Kidney (tissue), 14 donors: ENCODE data around the gene SPHK1. TPM values are rescaled to one million over a fixed set of nuclear protein-coding genes. Genes with fewer than 3 reads are reported as not detected.

ENCODE experiments used
- DNase-seq, 5 donors: peaks; one replicate each; pipeline ENCODE4 v3.0.0-alpha.2; 2013 to 2020
- FAIRE-seq: peaks from 2 replicates; lab custom pipeline; 2012; peaks lifted over from hg19 to GRCh38; lab: Jason Lieb, UNC
- H3K27ac ChIP-seq, 2 donors: one replicate each; pipeline ENCODE4 v1.7.0; 2013; ENCODE audit warnings: low read depth in 2 of 2, low read length in 2 of 2, inconsistent platforms in 1 of 2
- H3K27me3 ChIP-seq: one replicate; pipeline ENCODE4 v1.7.1; 2013; ENCODE audit warnings: low read length, inconsistent platforms; ENCODE audit not compliant: control insufficient read depth, insufficient read depth
- H3K36me3 ChIP-seq, 3 donors: one replicate each; pipeline versions ENCODE4 v1.7.0 to v1.7.1; 2013; ENCODE audit warnings: low read length in 3 of 3, control low read depth in 1 of 3, inconsistent platforms in 1 of 3; ENCODE audit not compliant: insufficient read depth in 3 of 3, control insufficient read depth in 2 of 3
- H3K4me1 ChIP-seq, 3 donors: one replicate each; pipeline versions ENCODE4 v1.7.0 to v1.7.1; 2013; ENCODE audit warnings: low read length in 3 of 3, inconsistent platforms in 1 of 3, low read depth in 1 of 3; ENCODE audit not compliant: control insufficient read depth in 2 of 3, insufficient read depth in 2 of 3
- H3K4me3 ChIP-seq, 3 donors: one replicate each; pipeline versions ENCODE4 v1.7.0 to v1.8.1; 2013; ENCODE audit warnings: low read length in 3 of 3, control low read depth in 1 of 3, inconsistent platforms in 1 of 3
- H3K9ac ChIP-seq, 3 donors: one replicate each; pipeline versions ENCODE4 v1.7.0 to v1.7.1; 2013; ENCODE audit warnings: low read length in 3 of 3, control low read depth in 1 of 3, inconsistent platforms in 1 of 3
- H3K9me3 ChIP-seq, 3 donors: one replicate each; pipeline versions ENCODE4 v1.7.0 to v1.7.1; 2013; ENCODE audit warnings: low read length in 3 of 3, control low read depth in 1 of 3, inconsistent platforms in 1 of 3; ENCODE audit not compliant: control insufficient read depth in 2 of 3, insufficient read depth in 1 of 3
- intact Hi-C: fragments of 100-400 bp; cut with DNase I; formaldehyde crosslinking; loops from one replicate; pipeline ENCODE4 v1.11.1; 2022
- polyA plus RNA-seq: library from polyadenylated mRNA; stranded (reverse); fragments of 350-450 nt; fragmentation: Illumina TruSeq; extraction: RNeasy Lipid Tissue Mini Kit (QIAGEN cat#74804); gene quantifications from one replicate; pipeline ENCODE4 v1.2.3, GENCODE V29; 2014; ENCODE audit warnings: low read depth, low replicate concordance; ENCODE audit not compliant: insufficient read depth
- total RNA-seq: library from RNA; stranded (reverse); fragmentation: NEBNext Ultra II Directional; extraction: Animal tissue kit (Norgen Biotek cat#: 25700); gene quantifications from one replicate; pipeline ENCODE4 v1.2.1, GENCODE V29; 2021
- TF ChIP-seq, protein P1 (sequence below): IDR thresholded peaks from 3 replicates; pipeline ENCODE4 v1.5.1; 2012; ENCODE audit warnings: mild to moderate bottlenecking, moderate library complexity, borderline replicate concordance; ENCODE audit not compliant: insufficient read depth; ENCODE audit errors: extremely low read depth
- donor health status: control.
- donor health status: control.
- donor health status: control.
- donor health status: control.
- donor health status: control.
- donor health status: DM: yes; HTN: yes; CAD: no.
- donor health status: Normal renal cell carcinoma (clear cell type).

Gene SPHK1
- total and polyA plus RNA-seq, 2 donors from 2014 or later, result 1.5 to 10.4 TPM

DNA sequence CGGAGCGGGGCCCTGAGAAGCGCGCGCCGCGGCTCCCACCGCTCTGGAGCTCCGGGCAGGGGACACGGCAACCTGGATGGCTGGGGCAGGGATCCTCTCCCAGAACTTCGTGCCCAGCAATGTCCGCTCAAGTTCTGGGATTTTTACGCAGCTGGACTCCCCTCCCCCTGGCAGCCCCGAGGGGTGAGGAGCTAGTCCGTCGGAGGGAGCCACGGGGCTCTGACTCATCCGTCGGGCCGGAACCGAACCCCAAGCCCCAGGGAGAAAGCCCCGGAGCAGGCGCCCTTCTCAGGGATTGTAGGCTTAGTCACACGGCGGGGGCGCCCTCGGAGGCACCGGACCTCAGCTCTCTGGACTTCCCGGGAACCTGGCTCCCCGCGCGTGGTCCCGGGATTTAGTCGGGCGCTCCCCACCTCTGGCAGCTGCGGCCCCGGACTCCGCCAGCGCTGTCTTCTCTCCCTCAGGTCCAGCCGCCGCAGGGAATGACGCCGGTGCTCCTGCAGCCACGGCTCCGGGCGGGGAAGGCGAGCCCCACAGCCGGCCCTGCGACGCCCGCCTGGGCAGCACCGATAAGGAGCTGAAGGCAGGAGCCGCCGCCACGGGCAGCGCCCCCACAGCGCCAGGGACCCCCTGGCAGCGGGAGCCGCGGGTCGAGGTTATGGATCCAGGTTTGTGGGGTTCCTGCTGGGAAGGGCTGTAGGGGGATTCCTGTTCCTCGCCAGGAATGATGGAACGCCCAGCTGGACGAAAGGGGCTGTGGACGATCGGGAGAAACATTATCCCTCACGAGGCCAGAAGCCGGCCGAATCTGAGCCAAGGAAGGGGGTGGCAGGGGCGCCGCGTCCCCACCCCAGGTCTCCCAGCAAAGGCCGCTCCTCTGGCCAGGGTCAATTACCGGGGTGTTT, 830 bp downstream of the SPHK1 start:
- intact Hi-C loops, result no loop called here
- Histone ChIP-seq H3K36me3 (peaks cover 0 to 5% (median 0%) of the 10 kb centered on the region in 3 donors), H3K9ac (peak overlapping the region in 2 of 3 donors; percentile 12 to 39), H3K9me3 (no peaks in the 10 kb centered on the region), H3K4me3 (peak overlapping the region in 1 of 3 donors; percentile 52), H3K27ac (peak overlapping the region in 1 of 2 donors; percentile 65), H3K27me3 (no peaks in the 10 kb centered on the region), H3K4me1 (peaks cover 0 to 25% (median 0%) of the 10 kb centered on the region in 3 donors)
- FAIRE-seq (no peak), DNase-seq (peak in 3 of 5 donors; percentile 31 to 86 (median 65))
- TF ChIP-seq, protein P1, sequence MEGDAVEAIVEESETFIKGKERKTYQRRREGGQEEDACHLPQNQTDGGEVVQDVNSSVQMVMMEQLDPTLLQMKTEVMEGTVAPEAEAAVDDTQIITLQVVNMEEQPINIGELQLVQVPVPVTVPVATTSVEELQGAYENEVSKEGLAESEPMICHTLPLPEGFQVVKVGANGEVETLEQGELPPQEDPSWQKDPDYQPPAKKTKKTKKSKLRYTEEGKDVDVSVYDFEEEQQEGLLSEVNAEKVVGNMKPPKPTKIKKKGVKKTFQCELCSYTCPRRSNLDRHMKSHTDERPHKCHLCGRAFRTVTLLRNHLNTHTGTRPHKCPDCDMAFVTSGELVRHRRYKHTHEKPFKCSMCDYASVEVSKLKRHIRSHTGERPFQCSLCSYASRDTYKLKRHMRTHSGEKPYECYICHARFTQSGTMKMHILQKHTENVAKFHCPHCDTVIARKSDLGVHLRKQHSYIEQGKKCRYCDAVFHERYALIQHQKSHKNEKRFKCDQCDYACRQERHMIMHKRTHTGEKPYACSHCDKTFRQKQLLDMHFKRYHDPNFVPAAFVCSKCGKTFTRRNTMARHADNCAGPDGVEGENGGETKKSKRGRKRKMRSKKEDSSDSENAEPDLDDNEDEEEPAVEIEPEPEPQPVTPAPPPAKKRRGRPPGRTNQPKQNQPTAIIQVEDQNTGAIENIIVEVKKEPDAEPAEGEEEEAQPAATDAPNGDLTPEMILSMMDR, result no peak

DNA sequence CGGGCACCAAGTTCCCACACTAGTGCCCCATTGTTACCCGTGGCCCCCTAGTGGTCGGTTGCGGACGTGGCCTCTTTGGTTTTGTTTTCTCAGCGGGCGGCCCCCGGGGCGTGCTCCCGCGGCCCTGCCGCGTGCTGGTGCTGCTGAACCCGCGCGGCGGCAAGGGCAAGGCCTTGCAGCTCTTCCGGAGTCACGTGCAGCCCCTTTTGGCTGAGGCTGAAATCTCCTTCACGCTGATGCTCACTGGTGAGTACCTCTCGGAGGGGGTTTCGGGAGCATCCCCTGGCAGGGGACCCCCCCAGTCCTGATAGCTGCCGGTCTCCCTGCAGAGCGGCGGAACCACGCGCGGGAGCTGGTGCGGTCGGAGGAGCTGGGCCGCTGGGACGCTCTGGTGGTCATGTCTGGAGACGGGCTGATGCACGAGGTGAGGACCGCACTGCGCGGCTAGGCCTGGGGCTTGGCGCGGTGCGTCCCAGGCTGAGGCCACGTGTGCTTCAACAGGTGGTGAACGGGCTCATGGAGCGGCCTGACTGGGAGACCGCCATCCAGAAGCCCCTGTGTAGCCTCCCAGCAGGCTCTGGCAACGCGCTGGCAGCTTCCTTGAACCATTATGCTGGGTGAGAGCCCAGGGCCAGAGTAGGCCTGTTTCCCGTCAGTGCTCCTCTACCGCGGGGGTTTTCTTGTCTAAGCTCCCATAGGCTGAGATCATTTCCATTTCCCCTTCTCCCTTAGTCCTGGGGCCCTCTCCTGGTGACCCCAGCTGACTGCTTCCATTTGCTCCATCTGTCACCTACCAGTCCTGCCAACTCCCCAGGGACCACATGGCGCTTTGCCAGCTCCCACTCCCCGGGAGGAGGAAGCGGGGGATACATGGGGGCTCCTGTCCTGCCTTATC, 1.7 kb downstream of the SPHK1 start:
- DNase-seq (peak in 4 of 5 donors; percentile 78 to 91 (median 82)), FAIRE-seq (no peak)
- TF ChIP-seq, protein P1, result peak; percentile 65
- H3K36me3 ChIP-seq, result peaks cover 0 to 9% (median 0%) of the 10 kb centered on the region in 3 donors
- H3K27ac ChIP-seq, result no peak overlapping the region
- H3K9ac ChIP-seq, result no peak overlapping the region
- H3K27me3 ChIP-seq, result no peaks in the 10 kb centered on the region
- peak overlapping the region in 1 of 3 donors; percentile 44 for H3K4me3 ChIP-seq
- no peaks in the 10 kb centered on the region for H3K9me3 ChIP-seq
- intact Hi-C loops, result no loop called here
- peaks cover 0 to 25% (median 0%) of the 10 kb centered on the region in 3 donors for H3K4me1 ChIP-seq

DNA sequence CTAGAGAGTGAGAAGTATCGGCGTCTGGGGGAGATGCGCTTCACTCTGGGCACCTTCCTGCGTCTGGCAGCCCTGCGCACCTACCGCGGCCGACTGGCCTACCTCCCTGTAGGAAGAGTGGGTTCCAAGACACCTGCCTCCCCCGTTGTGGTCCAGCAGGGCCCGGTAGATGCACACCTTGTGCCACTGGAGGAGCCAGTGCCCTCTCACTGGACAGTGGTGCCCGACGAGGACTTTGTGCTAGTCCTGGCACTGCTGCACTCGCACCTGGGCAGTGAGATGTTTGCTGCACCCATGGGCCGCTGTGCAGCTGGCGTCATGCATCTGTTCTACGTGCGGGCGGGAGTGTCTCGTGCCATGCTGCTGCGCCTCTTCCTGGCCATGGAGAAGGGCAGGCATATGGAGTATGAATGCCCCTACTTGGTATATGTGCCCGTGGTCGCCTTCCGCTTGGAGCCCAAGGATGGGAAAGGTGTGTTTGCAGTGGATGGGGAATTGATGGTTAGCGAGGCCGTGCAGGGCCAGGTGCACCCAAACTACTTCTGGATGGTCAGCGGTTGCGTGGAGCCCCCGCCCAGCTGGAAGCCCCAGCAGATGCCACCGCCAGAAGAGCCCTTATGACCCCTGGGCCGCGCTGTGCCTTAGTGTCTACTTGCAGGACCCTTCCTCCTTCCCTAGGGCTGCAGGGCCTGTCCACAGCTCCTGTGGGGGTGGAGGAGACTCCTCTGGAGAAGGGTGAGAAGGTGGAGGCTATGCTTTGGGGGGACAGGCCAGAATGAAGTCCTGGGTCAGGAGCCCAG, 2.8 kb downstream of the SPHK1 start:
- H3K9ac ChIP-seq, result no peak overlapping the region
- intact Hi-C loops, result no loop called here

More for the DNA sequence above, 2.8 kb downstream of the SPHK1 start:
- no peaks in the 10 kb centered on the region for H3K9me3 ChIP-seq
- peaks cover 0 to 25% (median 0%) of the 10 kb centered on the region in 3 donors for H3K4me1 ChIP-seq
- H3K36me3 ChIP-seq, result peaks cover 0 to 12% (median 0%) of the 10 kb centered on the region in 3 donors
- H3K27me3 ChIP-seq, result no peaks in the 10 kb centered on the region
- DNase-seq, result no peak
- TF ChIP-seq, protein P1, result no peak
- H3K27ac ChIP-seq, result no peak overlapping the region
- FAIRE-seq, result no peak
- H3K4me3 ChIP-seq, result no peak overlapping the region
